KMS-11 (cell line): ENCODE results near the gene TBC1D19.

ENCODE experiments used
- H2AFZ ChIP-seq: fragments of 200-600 bp; sonication (generic); 2 replicates; pipeline ENCODE4 v1.6.1; 2016; ENCODE audit warnings: antibody characterized with exemption, mixed run types, low read depth
- H3K27ac ChIP-seq: fragments of 200-600 bp; sonication (generic); 2 replicates; pipeline ENCODE4 v1.6.1; 2016; ENCODE audit warnings: mild to moderate bottlenecking, mixed run types
- H3K27me3 ChIP-seq: fragments of 200-600 bp; sonication (generic); 2 replicates; pipeline ENCODE4 v1.6.1; 2017; ENCODE audit warnings: mild to moderate bottlenecking, low read depth, mixed run types, moderate library complexity; ENCODE audit not compliant: insufficient read depth
- H3K36me3 ChIP-seq: fragments of 200-600 bp; sonication (generic); 2 replicates; pipeline ENCODE4 v1.6.1; 2017; ENCODE audit warnings: mild to moderate bottlenecking, mixed run types; ENCODE audit not compliant: insufficient read depth
- H3K4me1 ChIP-seq: fragments of 200-600 bp; sonication (generic); 2 replicates; pipeline ENCODE4 v1.6.1; 2016; ENCODE audit warnings: mild to moderate bottlenecking, low read depth, mixed run types; ENCODE audit not compliant: poor library complexity, severe bottlenecking
- H3K4me2 ChIP-seq: fragments of 200-600 bp; sonication (generic); 2 replicates; pipeline ENCODE4 v1.7.0; 2016; ENCODE audit warnings: mild to moderate bottlenecking, mixed run types
- H3K4me3 ChIP-seq: fragments of 200-600 bp; sonication (generic); IDR thresholded peaks from 2 replicates; pipeline ENCODE4 v1.6.1; 2017; ENCODE audit warnings: low read depth, low read length, mixed read lengths; ENCODE audit not compliant: insufficient read depth
- H3K79me2 ChIP-seq: fragments of 200-600 bp; sonication (generic); 2 replicates; pipeline ENCODE4 v1.6.1; 2016; ENCODE audit warnings: low read depth, mixed run types; ENCODE audit not compliant: insufficient read depth
- H3K9ac ChIP-seq: fragments of 200-600 bp; sonication (generic); 2 replicates; pipeline ENCODE4 v1.6.1; 2016; ENCODE audit warnings: mild to moderate bottlenecking, mixed run types
- H4K20me1 ChIP-seq: fragments of 200-600 bp; sonication (generic); 2 replicates; pipeline ENCODE4 v1.6.1; 2016; ENCODE audit warnings: mild to moderate bottlenecking, mixed run types; ENCODE audit not compliant: insufficient read depth
- CTCF ChIP-seq: fragments of 200-600 bp; sonication (generic); conservative IDR thresholded peaks from 2 replicates; pipeline ENCODE4 v1.6.1; 2017; ENCODE audit warnings: low read depth, mild to moderate bottlenecking, antibody characterized with exemption, low read length, moderate library complexity, mixed read lengths

Gene TBC1D19

GRCh38 chr4:26779674-26780073 lies 195.8 kb downstream of the TBC1D19 start:
- H2AFZ ChIP-seq = no peak overlapping the region
- H3K79me2 ChIP-seq = no peaks in the 10 kb centered on the region
- no peaks in the 10 kb centered on the region for H3K4me1 ChIP-seq
- H3K4me3 ChIP-seq = no peak overlapping the region
- no peak overlapping the region for H3K27ac ChIP-seq
- no peak overlapping the region for H3K4me2 ChIP-seq
- TF ChIP-seq CTCF = no peak
- H3K36me3 ChIP-seq = no peaks in the 10 kb centered on the region
- no peaks in the 10 kb centered on the region for H4K20me1 ChIP-seq
- H3K9ac ChIP-seq = no peak overlapping the region
- H3K27me3 ChIP-seq = no peaks in the 10 kb centered on the region

DNA sequence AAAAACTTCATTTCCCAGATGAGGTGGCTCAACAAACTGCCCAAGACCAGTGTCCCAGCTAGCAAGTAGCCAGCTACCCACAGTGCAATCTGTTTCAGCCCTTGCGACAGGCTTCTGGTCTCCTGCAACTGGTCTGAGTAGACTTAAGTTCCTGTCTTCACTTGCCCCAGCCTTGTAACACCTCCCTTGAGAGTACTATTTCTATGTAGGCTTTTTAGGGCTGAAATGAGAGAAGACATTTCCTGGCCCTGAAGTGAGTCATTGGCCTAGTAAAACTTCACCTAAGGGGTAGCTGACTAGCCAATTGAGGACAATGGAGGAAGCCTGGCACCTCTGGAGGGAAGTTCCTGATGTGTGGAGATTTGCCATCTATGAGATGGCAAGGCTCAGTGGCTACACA lies 196.7 kb downstream of the TBC1D19 start:
- no peaks in the 10 kb centered on the region for H4K20me1 ChIP-seq
- no peak overlapping the region for H3K9ac ChIP-seq
- H3K36me3 ChIP-seq = no peaks in the 10 kb centered on the region
- no peak overlapping the region for H3K4me3 ChIP-seq
- no peak overlapping the region for H3K27ac ChIP-seq
- H2AFZ ChIP-seq = no peak overlapping the region
- no peaks in the 10 kb centered on the region for H3K79me2 ChIP-seq
- no peak overlapping the region for H3K4me2 ChIP-seq
- no peak for TF ChIP-seq CTCF
- H3K4me1 ChIP-seq = no peaks in the 10 kb centered on the region
- H3K27me3 ChIP-seq = no peaks in the 10 kb centered on the region

GRCh38 chr4:26782168-26782829 lies 198.4 kb downstream of the TBC1D19 start:
- no peaks in the 10 kb centered on the region for H3K79me2 ChIP-seq
- no peaks in the 10 kb centered on the region for H4K20me1 ChIP-seq
- H2AFZ ChIP-seq = no peak overlapping the region
- no peak overlapping the region for H3K4me2 ChIP-seq
- H3K36me3 ChIP-seq = no peaks in the 10 kb centered on the region
- no peak overlapping the region for H3K9ac ChIP-seq
- no peak overlapping the region for H3K27ac ChIP-seq
- H3K27me3 ChIP-seq = no peaks in the 10 kb centered on the region
- TF ChIP-seq CTCF = no peak
- no peak overlapping the region for H3K4me3 ChIP-seq
- no peaks in the 10 kb centered on the region for H3K4me1 ChIP-seq

DNA sequence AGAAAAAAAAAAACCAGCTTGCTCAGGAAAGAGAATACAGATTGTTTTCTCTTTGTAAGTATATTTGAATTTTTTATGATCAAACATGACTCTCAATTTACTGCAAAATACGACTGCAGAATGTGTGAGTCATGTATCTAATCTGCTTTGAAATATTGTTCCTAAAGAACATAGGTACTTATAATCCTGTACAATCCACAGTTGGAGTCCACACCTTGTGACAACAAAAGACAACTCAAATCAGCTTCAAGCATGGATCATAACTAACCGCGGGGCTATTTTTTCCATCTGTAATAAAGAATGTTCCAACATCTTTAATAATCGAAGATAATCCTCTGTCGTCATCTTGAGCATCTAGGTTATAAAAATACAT lies 198.9 kb downstream of the TBC1D19 start:
- Histone ChIP-seq H3K27me3 (no peaks in the 10 kb centered on the region), H3K4me1 (no peaks in the 10 kb centered on the region), H3K4me2 (no peak overlapping the region), H3K9ac (no peak overlapping the region), H3K36me3 (no peaks in the 10 kb centered on the region), H3K27ac (no peak overlapping the region), H3K4me3 (no peak overlapping the region), H3K79me2 (no peaks in the 10 kb centered on the region), H2AFZ (no peak overlapping the region), H4K20me1 (no peaks in the 10 kb centered on the region)
- no peak for TF ChIP-seq CTCF
